ENCODE measurements around the gene BABAM2. TPM values are rescaled to one million over a fixed set of nuclear protein-coding genes. Genes with fewer than 3 reads are reported as not detected.

The BABAM2 gene
- total RNA-seq, 1 experiment from 2014 or later = 57.6 TPM

DNA sequence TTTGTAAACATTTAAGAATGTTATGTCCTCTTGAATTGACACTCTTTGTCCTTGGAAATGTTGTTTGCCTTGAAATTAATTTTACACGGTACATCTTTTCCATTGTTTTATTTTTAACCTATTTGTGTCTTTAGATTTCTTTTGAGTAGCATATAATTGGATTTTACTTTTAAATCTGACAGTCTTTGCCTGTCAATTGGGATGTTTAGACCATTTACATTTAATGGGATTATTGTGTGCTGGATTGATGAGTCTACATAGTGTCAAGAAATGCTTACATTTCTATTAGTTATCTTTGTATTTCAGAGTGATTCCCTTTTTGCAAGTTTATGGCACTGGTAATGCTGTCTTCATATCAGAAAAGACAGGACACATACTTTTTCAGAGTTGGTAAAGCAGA is 61.5 kb downstream of the BABAM2 start:
- TF ChIP-seq, protein P1, sequence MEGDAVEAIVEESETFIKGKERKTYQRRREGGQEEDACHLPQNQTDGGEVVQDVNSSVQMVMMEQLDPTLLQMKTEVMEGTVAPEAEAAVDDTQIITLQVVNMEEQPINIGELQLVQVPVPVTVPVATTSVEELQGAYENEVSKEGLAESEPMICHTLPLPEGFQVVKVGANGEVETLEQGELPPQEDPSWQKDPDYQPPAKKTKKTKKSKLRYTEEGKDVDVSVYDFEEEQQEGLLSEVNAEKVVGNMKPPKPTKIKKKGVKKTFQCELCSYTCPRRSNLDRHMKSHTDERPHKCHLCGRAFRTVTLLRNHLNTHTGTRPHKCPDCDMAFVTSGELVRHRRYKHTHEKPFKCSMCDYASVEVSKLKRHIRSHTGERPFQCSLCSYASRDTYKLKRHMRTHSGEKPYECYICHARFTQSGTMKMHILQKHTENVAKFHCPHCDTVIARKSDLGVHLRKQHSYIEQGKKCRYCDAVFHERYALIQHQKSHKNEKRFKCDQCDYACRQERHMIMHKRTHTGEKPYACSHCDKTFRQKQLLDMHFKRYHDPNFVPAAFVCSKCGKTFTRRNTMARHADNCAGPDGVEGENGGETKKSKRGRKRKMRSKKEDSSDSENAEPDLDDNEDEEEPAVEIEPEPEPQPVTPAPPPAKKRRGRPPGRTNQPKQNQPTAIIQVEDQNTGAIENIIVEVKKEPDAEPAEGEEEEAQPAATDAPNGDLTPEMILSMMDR (IDR thresholded peaks at IDR 0.05; ENCODE audit: unreplicated experiment) = no peak
- H3K27me3 Mint-ChIP-seq (ENCODE audit: insufficient read depth, unreplicated experiment) = no peaks in the 10 kb centered on the region
- H3K27ac Mint-ChIP-seq (ENCODE audit: low read depth, unreplicated experiment) = no peak overlapping the region
- intact Hi-C loops (cut with micrococcal nuclease) = loop anchor here (10.0 kb wide), 1 partner anchor 223 kb away; no protein-coding TSS in a partner anchor
- peaks cover 32% of the 10 kb centered on the region for H3K4me1 Mint-ChIP-seq (ENCODE audit: insufficient read depth, unreplicated experiment)
- POLR2A ChIA-PET = no interaction called here
- no peaks in the 10 kb centered on the region for H3K36me3 Mint-ChIP-seq (ENCODE audit: insufficient read depth, unreplicated experiment)
- H3K9me3 Mint-ChIP-seq (ENCODE audit: unreplicated experiment) = peaks cover 6% of the 10 kb centered on the region
- CTCF ChIA-PET = no interaction called here
- no TSS peak for BruUV-seq (replicated peaks)
- no peak for DNase-seq (ENCODE audit: unreplicated experiment)
- no peak overlapping the region for H3K4me3 Mint-ChIP-seq (ENCODE audit: unreplicated experiment)

DNA sequence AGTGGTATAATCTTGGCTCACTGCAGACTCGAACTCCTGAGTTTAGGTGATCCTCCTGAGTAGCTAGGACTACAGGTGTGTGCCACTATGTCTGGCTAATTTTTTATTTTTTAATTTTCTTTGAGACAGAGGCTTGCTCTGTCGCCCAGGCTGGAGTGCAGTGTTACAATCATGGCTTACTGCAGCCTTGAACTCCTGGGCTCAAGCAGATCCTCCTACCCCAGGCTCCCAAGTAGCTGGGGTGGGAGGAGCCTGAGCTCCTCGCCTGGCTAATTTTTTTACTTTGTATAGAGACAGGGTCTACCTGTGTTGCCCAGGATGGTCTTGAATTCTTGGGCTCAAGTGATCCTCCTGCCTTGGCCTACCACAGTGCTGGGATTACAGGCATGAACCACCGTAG is 62.5 kb downstream of the BABAM2 start:
- no peak for DNase-seq (ENCODE audit: unreplicated experiment)
- peaks cover 40% of the 10 kb centered on the region for H3K4me1 Mint-ChIP-seq (ENCODE audit: insufficient read depth, unreplicated experiment)
- H3K27ac Mint-ChIP-seq (ENCODE audit: low read depth, unreplicated experiment) = peak overlapping the region; percentile 93
- no peak overlapping the region for H3K4me3 Mint-ChIP-seq (ENCODE audit: unreplicated experiment)
- TF ChIP-seq, protein P1 (IDR thresholded peaks at IDR 0.05; ENCODE audit: unreplicated experiment) = no peak
- ChIA-PET CTCF (interaction anchor here (0.6 to 1.5 kb wide), 4 partner anchors 8 to 1014 kb away, joined by 3 to 4 read pairs (median 4); no protein-coding TSS in a partner anchor), POLR2A (interaction anchor here (0.6 to 2.6 kb wide), 4 partner anchors 9 to 436 kb away, joined by 4 to 14 read pairs (median 4); no protein-coding TSS in a partner anchor)
- no TSS peak for BruUV-seq (replicated peaks)
- peaks cover 6% of the 10 kb centered on the region for H3K9me3 Mint-ChIP-seq (ENCODE audit: unreplicated experiment)
- H3K36me3 Mint-ChIP-seq (ENCODE audit: insufficient read depth, unreplicated experiment) = no peaks in the 10 kb centered on the region
- intact Hi-C loops (cut with micrococcal nuclease) = loop anchor here (10.0 kb wide), 1 partner anchor 222 kb away; no protein-coding TSS in a partner anchor
- H3K27me3 Mint-ChIP-seq (ENCODE audit: insufficient read depth, unreplicated experiment) = no peaks in the 10 kb centered on the region

DNA sequence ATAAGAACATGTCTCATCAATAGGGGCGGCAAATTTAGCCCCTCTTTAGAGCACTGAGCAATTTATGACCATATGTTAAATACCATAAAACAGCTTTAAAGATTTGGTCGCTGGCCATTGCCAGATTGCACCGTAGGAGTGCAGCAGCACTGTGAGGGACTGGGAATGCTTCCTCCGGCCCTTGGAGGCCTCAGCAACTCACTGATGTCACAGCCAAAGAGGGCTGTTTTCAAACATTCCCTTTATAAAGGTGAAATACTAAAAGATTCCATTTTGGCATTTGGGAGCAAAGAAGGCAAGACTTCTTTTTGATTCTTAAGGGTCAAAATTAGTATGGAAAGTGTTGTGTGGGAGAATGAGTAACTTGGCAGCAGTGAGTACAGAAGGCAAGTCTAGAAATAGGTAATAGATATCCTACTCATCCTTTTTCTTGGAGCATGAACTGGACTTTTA is 63.7 kb downstream of the BABAM2 start:
- intact Hi-C loops (cut with micrococcal nuclease) = loop anchor here (1.0 to 10.0 kb wide), 5 partner anchors 63 to 221 kb away; partner anchors contain the start of genes BABAM2 and RBKS
- CTCF ChIA-PET = interaction anchor here (1.5 kb wide), 1 partner anchor 9 kb away, joined by 4 read pairs; no protein-coding TSS in a partner anchor
- TSS peak; percentile 69 for BruUV-seq (replicated peaks)
- TF ChIP-seq, protein P1 (IDR thresholded peaks at IDR 0.05; ENCODE audit: unreplicated experiment) = no peak
- Mint-ChIP-seq H3K36me3 (ENCODE audit: insufficient read depth, unreplicated experiment) (no peaks in the 10 kb centered on the region), H3K27ac (ENCODE audit: low read depth, unreplicated experiment) (peak overlapping the region; percentile 93), H3K4me1 (ENCODE audit: insufficient read depth, unreplicated experiment) (peaks cover 52% of the 10 kb centered on the region), H3K27me3 (ENCODE audit: insufficient read depth, unreplicated experiment) (no peaks in the 10 kb centered on the region), H3K4me3 (ENCODE audit: unreplicated experiment) (peak overlapping the region; percentile 2), H3K9me3 (ENCODE audit: unreplicated experiment) (peaks cover 6% of the 10 kb centered on the region)
- POLR2A ChIA-PET = interaction anchor here (0.7 to 7.1 kb wide), 19 partner anchors 10 to 446 kb away, joined by 3 to 57 read pairs (median 4); partner anchors contain the start of gene FOSL2
- peak; percentile 46 for DNase-seq (ENCODE audit: unreplicated experiment)

DNA sequence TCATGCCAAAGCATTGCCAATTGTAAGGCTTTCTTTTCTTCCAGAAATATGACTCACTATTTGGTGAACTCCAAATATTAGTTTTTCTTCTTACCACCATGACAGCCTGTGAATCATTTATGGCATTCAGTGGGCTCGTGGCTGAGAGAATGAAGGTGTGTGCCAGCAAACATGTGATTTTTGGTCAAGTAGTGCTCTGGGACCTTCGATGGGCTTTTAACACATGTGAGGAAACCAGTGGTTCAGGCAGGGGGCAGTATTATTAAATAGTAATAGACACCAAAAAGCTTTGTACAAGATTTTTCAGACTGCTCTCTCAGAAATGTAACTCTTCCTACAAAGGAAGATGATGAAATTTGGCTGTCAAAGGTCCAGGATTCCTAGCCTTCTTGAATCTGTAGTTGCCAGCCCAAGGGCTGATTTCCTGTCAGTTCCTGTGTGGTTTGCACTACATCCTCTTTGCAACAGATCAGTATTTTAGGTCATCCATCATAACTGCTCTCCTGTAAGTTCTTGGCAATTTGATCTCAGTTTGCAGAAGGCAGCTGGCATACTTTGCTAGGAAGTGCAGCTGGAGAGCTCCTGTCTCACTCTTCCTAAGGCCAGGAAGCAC is 64.3 kb downstream of the BABAM2 start:
- peak; percentile 98 for DNase-seq (ENCODE audit: unreplicated experiment)

More for the DNA sequence above, 64.3 kb downstream of the BABAM2 start:
- BruUV-seq (replicated peaks) = no TSS peak
- Mint-ChIP-seq H3K9me3 (ENCODE audit: unreplicated experiment) (peaks cover 6% of the 10 kb centered on the region), H3K36me3 (ENCODE audit: insufficient read depth, unreplicated experiment) (no peaks in the 10 kb centered on the region), H3K27me3 (ENCODE audit: insufficient read depth, unreplicated experiment) (no peaks in the 10 kb centered on the region), H3K27ac (ENCODE audit: low read depth, unreplicated experiment) (peak overlapping the region; percentile 93), H3K4me1 (ENCODE audit: insufficient read depth, unreplicated experiment) (peaks cover 58% of the 10 kb centered on the region), H3K4me3 (ENCODE audit: unreplicated experiment) (peak overlapping the region; percentile 2)
- ChIA-PET POLR2A (interaction anchor here (0.6 to 7.1 kb wide), 28 partner anchors 12 to 482 kb away, joined by 3 to 57 read pairs (median 4); partner anchors contain the start of gene FOSL2), CTCF (interaction anchor here (0.6 to 1.0 kb wide), 3 partner anchors 175 to 320 kb away, joined by 3 read pairs; no protein-coding TSS in a partner anchor)
- TF ChIP-seq, protein P1 (IDR thresholded peaks at IDR 0.05; ENCODE audit: unreplicated experiment) = peak; percentile 29
- intact Hi-C loops (cut with micrococcal nuclease) = loop anchor here (1.0 to 10.0 kb wide), 9 partner anchors 64 to 492 kb away; partner anchors contain the start of genes BABAM2 and RBKS

All from MCF 10A (cell line).